GM18951 (cell line): ENCODE data around the gene REPS1.

Source experiments
- POLR2A ChIP-seq: IDR thresholded peaks from 4 replicates; pipeline ENCODE4 v1.6.1; 2011; ENCODE audit warnings: mild to moderate bottlenecking; ENCODE audit not compliant: insufficient read length, insufficient read depth; ENCODE audit errors: extremely low read depth
- in situ Hi-C: fragments of 300-500 bp; cut with MboI; formaldehyde crosslinking; loops from one replicate; pipeline ENCODE4 v1.12.0; 2022; ENCODE audit warnings: low sequenced_read_pairs, mixed read lengths, inconsistent platforms; ENCODE audit not compliant: unreplicated experiment

REPS1 gene

DNA sequence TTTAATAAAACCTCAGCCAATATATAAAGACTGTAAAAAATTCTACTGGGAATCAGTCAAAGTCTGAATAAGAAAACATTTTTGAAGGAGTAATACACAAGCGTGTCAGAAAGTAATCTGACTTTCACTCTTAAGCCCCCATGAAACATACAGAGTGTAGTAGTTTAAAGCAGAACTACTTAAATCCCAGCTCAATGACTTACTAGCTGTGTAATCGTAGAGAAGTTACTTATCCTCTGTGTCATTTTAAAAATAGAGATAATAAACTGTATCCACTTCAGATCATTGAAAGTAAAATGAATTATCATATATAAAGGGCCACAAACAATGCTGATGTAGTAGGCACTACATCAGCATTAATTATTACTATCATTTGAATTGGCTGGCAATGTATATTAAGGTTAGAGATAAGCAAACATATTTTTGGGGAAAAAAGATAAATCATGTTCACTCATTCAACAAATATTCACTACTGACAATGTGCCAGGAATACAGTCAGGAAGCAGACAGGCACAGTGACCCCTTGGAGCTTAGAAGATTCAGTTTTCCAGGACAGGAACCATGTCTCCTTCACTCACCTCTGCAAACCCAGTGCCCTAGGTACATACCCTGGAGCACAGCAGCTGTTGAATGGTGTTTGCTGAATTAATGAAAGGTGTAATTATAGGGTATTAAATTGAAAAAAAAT is 14.4 kb downstream of the REPS1 start:
- in situ Hi-C loops, result no loop called here
- no peak for TF ChIP-seq POLR2A

DNA sequence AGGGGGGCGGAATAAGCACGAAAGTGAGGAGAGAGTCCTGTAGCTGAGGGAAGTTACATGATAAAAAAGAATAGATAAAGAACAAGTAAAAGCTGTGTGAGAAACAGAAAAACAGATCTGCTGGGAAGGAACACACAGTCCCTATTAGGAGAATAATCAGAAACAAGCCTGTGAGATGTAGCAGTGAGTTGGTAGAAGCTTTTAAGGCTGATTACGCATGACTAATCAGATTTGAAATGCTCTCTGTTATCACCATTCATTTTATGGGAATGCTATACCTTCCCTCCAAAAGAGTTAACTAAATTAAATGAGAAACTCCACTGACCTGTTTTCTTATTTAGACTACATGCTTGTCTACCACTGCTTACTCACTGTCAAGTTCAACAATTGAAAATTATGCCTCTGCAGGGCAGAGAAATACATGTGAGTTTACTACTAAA is 15.8 kb downstream of the REPS1 start:
- in situ Hi-C loops, result no loop called here
- TF ChIP-seq POLR2A, result no peak

DNA sequence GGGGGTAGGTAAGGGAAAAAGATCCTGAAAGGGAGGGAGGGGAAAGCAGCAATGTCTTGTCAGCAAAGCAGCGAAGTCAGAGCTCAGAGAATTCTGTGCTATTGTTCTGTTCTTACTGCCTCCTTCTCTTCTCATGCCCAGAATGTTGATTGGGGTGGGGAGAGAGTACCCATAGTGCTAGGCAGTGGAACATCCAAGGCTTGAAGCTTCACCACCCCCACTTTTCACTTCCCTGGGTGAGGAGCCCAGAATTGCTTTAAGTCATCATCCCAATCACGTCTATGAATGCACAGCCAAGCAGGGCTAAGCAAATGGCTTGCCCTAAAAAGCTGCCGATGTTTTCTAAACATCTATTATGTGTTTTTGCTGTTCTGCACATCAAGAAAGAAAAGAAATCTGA is 16.5 kb downstream of the REPS1 start:
- TF ChIP-seq POLR2A, result no peak
- in situ Hi-C loops, result no loop called here

DNA sequence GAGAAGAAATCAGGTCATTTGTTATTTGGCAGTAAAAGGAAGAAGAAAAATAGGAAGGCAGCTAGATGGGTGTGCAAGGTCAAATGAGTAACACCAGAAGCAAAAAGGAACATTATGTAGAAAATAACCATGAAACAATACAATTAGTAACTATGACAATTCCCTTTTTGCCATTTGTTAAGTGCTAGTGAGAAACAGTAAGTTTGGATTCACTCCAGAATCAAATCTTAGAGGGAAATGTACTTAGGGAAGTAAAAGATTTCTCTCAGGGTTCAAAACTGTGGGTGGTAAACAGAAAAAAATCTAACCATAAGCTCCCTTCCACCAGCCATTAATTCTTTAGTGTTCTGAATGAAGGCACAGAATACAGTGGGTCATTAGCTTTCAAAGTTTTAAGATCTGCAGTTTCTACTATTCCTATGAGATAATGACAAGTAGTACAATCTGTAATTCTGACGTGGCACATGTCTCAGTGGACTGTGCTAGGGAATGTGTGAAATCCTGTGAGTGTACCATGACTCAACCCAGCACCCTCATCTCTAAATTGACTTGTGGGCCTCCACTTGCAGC is 17.1 kb downstream of the REPS1 start:
- no peak for TF ChIP-seq POLR2A
- in situ Hi-C loops, result no loop called here

DNA sequence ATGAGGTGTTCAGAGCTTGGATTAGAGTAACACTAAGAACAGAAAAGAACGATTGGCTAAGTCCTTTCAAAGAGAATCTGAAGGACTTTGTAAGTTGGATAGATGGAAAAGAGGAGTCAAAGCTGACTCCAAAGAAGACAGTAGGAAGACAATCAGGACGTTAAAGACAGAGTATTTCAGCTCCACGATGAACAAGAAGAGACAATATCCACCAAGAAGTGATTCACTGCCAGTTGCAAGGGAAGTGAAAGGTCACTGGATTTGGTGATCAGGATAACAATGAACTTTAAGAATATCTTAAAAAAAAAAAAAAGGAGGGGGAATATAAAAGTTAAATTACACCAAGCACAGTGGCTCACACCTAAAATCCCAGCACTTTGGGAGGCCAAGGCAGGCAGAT is 17.9 kb downstream of the REPS1 start:
- in situ Hi-C loops, result no loop called here

DNA sequence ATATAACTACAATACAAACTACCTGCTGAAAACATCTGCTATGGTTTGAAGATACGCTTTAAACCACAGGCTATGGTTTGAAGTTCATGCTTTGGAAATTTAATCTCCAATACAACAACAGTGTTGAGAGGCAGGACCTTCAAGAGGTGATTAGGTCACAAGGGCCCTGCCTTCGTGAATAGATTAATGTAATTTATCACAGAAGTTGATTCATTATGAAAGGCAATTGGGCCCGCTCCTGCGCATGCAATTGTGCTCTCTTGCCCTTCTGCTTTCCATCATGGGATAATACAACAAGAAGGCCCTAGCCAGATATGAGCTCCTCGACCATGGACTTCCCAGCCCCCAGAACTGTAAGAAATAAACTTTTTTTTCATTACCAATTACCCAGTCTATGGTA is 21.2 kb downstream of the REPS1 start:
- in situ Hi-C loops, result no loop called here
- no peak for TF ChIP-seq POLR2A

More for the DNA sequence above, 17.9 kb downstream of the REPS1 start:
- TF ChIP-seq POLR2A, result no peak

DNA sequence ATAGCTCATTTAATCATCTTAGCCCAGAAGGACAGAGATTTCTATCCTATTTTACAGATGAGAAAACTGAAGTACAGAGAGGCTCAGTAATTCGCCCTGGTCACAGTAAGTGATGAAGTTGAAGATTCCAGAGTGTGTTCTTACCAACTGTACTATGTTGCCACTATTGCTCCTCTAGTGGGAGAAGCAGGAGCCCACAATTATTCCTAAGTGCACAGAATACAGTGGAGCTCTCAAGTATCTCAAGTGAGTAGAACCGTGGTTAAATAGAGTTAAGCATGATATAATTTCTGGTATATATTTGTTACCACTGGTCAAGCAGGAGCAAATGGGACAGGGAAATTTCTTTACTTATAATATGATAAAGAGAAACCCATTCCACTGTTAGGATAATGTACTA is 22.1 kb downstream of the REPS1 start:
- in situ Hi-C loops, result no loop called here
- TF ChIP-seq POLR2A, result no peak

DNA sequence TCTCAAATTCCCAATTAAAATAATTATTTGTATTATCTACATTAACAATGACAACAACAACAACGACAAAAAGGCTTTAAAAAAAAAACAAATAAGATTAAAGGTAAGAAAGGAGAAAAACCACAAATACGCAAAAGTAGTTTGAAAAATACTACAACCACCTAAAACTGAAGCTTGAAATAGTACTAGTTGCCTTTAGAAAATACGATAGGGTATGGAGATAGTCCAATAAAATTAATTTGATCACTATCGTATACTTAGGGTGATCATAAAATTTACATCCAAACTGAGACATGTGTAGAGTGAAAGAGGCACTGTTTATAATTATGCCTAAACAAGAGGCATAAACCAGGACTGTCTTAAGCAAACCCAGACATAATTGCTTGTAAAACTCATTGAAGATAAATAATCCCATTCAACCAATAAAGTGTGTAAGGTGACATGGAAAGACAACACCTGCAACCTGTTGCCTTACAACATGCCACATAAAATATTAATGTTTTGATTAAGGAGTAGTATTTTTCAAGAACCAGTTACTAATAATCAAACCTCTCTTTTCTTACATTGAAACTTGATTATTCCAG is 22.7 kb downstream of the REPS1 start:
- in situ Hi-C loops, result no loop called here
- no peak for TF ChIP-seq POLR2A

DNA sequence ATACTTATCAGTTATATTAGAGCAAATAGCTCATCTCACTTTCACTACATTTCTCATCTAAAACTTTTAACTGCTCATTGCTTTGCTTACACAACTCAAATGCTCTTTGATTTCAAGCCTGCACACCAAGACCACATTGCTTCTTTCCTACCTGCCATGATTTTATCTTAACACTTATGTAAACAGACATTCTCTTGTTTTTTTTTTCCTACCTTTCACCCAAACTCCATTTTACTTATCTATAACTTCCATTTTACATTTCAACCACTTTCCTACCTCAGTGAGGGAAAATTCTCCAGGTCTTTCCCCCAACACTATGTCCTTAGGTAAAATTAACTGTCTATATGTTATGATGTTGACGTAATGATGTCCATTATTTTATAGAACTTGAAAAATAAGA is 24.0 kb downstream of the REPS1 start:
- TF ChIP-seq POLR2A, result no peak
- in situ Hi-C loops, result no loop called here

DNA sequence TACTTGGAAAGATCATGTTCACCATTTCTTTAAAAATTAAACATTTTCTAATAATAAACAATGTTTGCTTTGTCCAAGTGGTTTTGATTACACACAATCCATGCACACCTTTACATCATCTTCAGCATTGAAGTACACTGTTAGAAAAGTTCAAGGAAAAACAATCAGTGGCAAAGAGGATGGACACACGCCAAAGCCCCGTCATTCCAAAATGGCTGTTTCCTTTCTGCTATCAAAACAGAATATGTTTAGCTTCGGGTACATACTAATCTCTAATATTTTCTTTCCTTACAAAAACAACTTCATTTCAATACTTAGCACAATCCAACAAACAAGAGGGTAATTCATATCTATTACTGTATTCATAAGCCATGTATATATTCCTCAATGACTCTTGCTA is 24.5 kb downstream of the REPS1 start:
- in situ Hi-C loops, result no loop called here
- TF ChIP-seq POLR2A, result no peak

DNA sequence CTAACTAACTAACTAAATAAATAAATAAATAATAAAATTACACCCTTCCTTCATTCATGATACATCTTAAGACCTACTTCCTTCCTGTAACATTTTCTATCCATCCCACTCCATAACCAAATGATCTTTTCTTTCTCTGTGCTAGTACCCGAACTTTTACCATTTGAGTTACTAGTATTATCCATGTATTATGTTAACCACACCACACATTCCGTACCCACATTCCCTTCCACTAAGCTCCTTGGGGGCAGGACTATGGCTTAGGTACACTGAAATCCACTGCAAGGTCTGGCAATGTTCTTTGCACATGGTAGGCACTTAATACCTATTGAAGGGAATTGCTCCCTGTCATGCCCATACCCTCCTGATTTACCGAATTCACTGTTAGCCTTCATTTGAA is 24.9 kb downstream of the REPS1 start:
- no peak for TF ChIP-seq POLR2A
- in situ Hi-C loops, result no loop called here

DNA sequence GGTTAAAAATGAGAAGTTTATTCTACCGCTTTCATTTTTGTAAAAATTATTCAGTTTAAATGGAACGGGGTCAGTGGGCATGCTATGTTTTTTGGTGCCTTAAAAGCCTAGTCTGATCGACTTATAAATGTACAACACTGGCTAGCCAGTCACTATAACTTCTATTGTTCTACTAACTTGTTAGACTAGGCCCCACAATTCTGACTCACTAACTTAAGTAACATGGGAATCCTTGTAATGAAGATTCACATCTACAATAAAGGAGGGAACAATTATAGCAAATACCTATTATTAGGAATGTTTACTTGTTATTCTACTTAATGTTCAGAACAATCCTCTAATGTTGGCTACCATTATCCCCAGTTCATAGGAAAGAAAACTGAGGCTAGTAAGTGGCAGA is 28.5 kb downstream of the REPS1 start:
- in situ Hi-C loops, result no loop called here

DNA sequence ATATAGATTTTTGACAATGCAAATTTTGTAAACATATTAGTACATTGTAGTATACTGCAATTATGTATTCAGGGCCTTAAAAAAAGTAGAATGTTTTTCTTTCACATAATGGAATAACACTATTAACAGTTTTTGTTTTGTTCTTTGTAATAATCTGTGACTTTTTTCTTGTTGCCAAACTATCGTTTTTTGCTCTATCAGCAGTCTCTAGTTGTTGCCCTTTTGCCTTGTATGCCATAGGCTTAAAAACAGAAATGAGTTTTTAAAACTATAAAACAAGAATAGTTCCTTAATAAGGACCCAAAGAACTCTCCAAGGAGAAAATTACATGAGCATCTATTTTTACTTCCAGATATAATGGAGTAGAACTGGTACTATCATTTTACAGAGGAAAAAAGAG is 29.5 kb downstream of the REPS1 start:
- no peak for TF ChIP-seq POLR2A
- in situ Hi-C loops, result no loop called here

More for the DNA sequence above, 28.5 kb downstream of the REPS1 start:
- TF ChIP-seq POLR2A, result no peak

DNA sequence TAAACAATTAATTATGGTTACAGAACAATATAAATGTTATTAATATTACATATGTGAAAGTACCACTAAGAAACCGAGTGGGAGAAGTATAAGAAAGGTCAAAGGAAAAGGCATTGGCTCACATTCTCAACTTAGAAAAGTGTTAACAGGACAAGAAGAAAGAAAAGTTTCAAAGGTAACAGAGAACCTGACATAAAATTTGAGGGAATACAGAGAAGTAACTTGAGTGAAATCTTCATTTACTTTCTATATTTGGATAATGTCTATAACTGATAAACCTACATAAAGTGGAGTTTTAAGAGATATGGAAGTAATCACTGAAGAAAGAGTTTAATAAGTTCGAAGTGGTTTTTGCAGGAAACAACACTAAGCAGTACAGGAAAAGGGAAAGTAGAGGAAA is 30.1 kb downstream of the REPS1 start:
- no peak for TF ChIP-seq POLR2A
- in situ Hi-C loops, result no loop called here
